ENCODE measurements around the gene IQCH. TPM values are rescaled to one million over a fixed set of nuclear protein-coding genes. Genes with fewer than 3 reads are reported as not detected.

IQCH gene
- total and polyA plus RNA-seq, 9 of the 15 experiments (the other 6 are each of a cell fraction or from before 2014, with no cell fraction given), result 1.8 to 3.9 (median 2.7) TPM

GRCh38 chr15:67219288-67219687 is 35.3 kb upstream of the IQCH start:
- H3K9me3 ChIP-seq (replicated peaks; ENCODE audit: control insufficient read depth, insufficient read depth, low read depth, low read length), result no peaks in the 10 kb centered on the region
- peaks cover 28% of the 10 kb centered on the region for H3K36me3 ChIP-seq (ENCODE audit: control insufficient read depth, insufficient read depth, low read length)
- ATAC-seq (no peak), DNase-seq (ENCODE audit: extremely low read depth in 1 of 4, low spot score in 3 of 4) (no peak), FAIRE-seq (no peak)
- intact Hi-C loops (cut with micrococcal nuclease) (no loop called here), in situ Hi-C loops (cut with MboI) (no loop called here)
- BruUV-seq (replicated peaks), result no TSS peak
- no peak for TF ChIP-seq ZNF511 (CRISPR knock-in tag; IDR thresholded peaks at IDR 0.05)
- TF ChIP-seq ZNF146 (CRISPR knock-in tag; IDR thresholded peaks at IDR 0.05; ENCODE audit: unreplicated experiment), result peak; percentile 73
- H3K4me3 ChIP-seq, result no peak overlapping the region
- POLR2A ChIA-PET, result interaction anchor here (0.5 to 1.0 kb wide), 3 partner anchors 10 to 292 kb away, joined by 3 read pairs; no protein-coding TSS in a partner anchor
- no peaks in the 10 kb centered on the region for H3K27me3 ChIP-seq (ENCODE audit: control insufficient read depth in 2 of 2, insufficient read depth in 2 of 2, low read length in 2 of 2)
- no peak overlapping the region for H2AFZ ChIP-seq (ENCODE audit: low read depth, low read length)
- 80% methylated on average over 2 of the region's 2 CpGs for WGBS (ENCODE audit: insufficient coverage, low coverage, missing lambda C conversion rate)
- H3K9ac ChIP-seq (ENCODE audit: insufficient read depth in 1 of 2, low read depth in 2 of 2, low read length in 2 of 2), result no peak overlapping the region
- CTCF ChIA-PET (ENCODE audit: low intra/inter-chr PET ratio), result no interaction called here
- H3K9me1 ChIP-seq (ENCODE audit: control insufficient read depth, insufficient read depth, low read length), result no peaks in the 10 kb centered on the region
- H3K4me2 ChIP-seq (ENCODE audit: insufficient read depth, low read length), result no peak overlapping the region
- no peaks in the 10 kb centered on the region for H3K79me2 ChIP-seq (ENCODE audit: control insufficient read depth, insufficient read depth, low read length)
- no peak overlapping the region for H3K27ac ChIP-seq (ENCODE audit: extremely low read depth, low read depth, low read length)
- no peaks in the 10 kb centered on the region for H4K20me1 ChIP-seq (replicated peaks; ENCODE audit: control insufficient read depth, insufficient read depth, low read length)
- no peaks in the 10 kb centered on the region for H3K4me1 ChIP-seq (replicated peaks in 1 of 2; ENCODE audit: control insufficient read depth in 2 of 2, insufficient read depth in 2 of 2, low read length in 2 of 2)

- no peak for ATAC-seq
- in situ Hi-C loops (cut with MboI), result no loop called here
- no peak overlapping the region for H2AFZ ChIP-seq (ENCODE audit: low read depth, low read length)
- TF ChIP-seq BRCA1 (IDR thresholded peaks at IDR 0.05) (no peak), BRCA1 (CRISPR knock-in tag; IDR thresholded peaks at IDR 0.05) (no peak), SRSF1 (IDR thresholded peaks at IDR 0.05; ENCODE audit: low read depth, low read length) (no peak), PHF8 (IDR thresholded peaks at IDR 0.05; ENCODE audit: borderline replicate concordance, low read length) (no peak), KDM1A (IDR thresholded peaks at IDR 0.05) (no peak), ZNF311 (CRISPR knock-in tag; IDR thresholded peaks at IDR 0.05) (no peak), ZBED1 (IDR thresholded peaks at IDR 0.05) (no peak)
Observed at GRCh38 chr15:67224889-67225288, 29.7 kb upstream of the IQCH start.

More at GRCh38 chr15:67224889-67225288, 29.7 kb upstream of the IQCH start:
- H3K4me1 ChIP-seq (replicated peaks in 1 of 2; ENCODE audit: control insufficient read depth in 2 of 2, insufficient read depth in 2 of 2, low read length in 2 of 2), result no peaks in the 10 kb centered on the region
- H3K27ac ChIP-seq (ENCODE audit: extremely low read depth, low read depth, low read length), result no peak overlapping the region
- no TSS peak for BruUV-seq (replicated peaks)
- no peaks in the 10 kb centered on the region for H4K20me1 ChIP-seq (replicated peaks; ENCODE audit: control insufficient read depth, insufficient read depth, low read length)
- CTCF ChIA-PET (ENCODE audit: low intra/inter-chr PET ratio), result no interaction called here
- intact Hi-C loops (cut with micrococcal nuclease), result no loop called here
- no peaks in the 10 kb centered on the region for H3K9me3 ChIP-seq (replicated peaks; ENCODE audit: control insufficient read depth, insufficient read depth, low read depth, low read length)
- H3K36me3 ChIP-seq (ENCODE audit: control insufficient read depth, insufficient read depth, low read length), result peaks cover 39% of the 10 kb centered on the region
- H3K27me3 ChIP-seq (ENCODE audit: control insufficient read depth in 2 of 2, insufficient read depth in 2 of 2, low read length in 2 of 2), result no peaks in the 10 kb centered on the region
- H3K4me3 ChIP-seq, result no peak overlapping the region
- FAIRE-seq (no peak), DNase-seq (ENCODE audit: extremely low read depth in 1 of 4, low spot score in 3 of 4) (no peak)
- no peaks in the 10 kb centered on the region for H3K79me2 ChIP-seq (ENCODE audit: control insufficient read depth, insufficient read depth, low read length)
- no peaks in the 10 kb centered on the region for H3K9me1 ChIP-seq (ENCODE audit: control insufficient read depth, insufficient read depth, low read length)
- no peak overlapping the region for H3K9ac ChIP-seq (ENCODE audit: insufficient read depth in 1 of 2, low read depth in 2 of 2, low read length in 2 of 2)
- WGBS (ENCODE audit: insufficient coverage, low coverage, missing lambda C conversion rate), result 91% methylated on average over 3 of the region's 3 CpGs
- H3K4me2 ChIP-seq (ENCODE audit: insufficient read depth, low read length), result no peak overlapping the region
- POLR2A ChIA-PET, result interaction anchor here (1.5 kb wide), 1 partner anchor 15 kb away, joined by 8 read pairs; no protein-coding TSS in a partner anchor

All from K562 (cell line).